SK-N-SH treated with all-trans-retinoic acid at 6 μM for 48 hours (cell line): ENCODE data around the gene OR10AG1.

Experiments
- ARNTL ChIP-seq: fragments of 450-650 bp; formaldehyde crosslinking; IDR thresholded peaks from 2 replicates; pipeline ENCODE4 v1.5.0; 2020; ENCODE audit warnings: low read depth, mild to moderate bottlenecking, moderate library complexity, borderline replicate concordance
- CREB5 ChIP-seq: fragments of 250-450 bp; sonication (Bioruptor Pico); IDR thresholded peaks from 2 replicates; pipeline ENCODE4 v1.5.1; 2020; ENCODE audit warnings: low read depth, mild to moderate bottlenecking, moderate library complexity
- CSRNP3 ChIP-seq: fragments of 250-450 bp; sonication (Bioruptor Pico); IDR thresholded peaks from 2 replicates; pipeline ENCODE4 v1.5.1; 2021; ENCODE audit warnings: mild to moderate bottlenecking, moderate library complexity
- GLIS3 ChIP-seq: fragments of 250-450 bp; sonication (Bioruptor Pico); IDR thresholded peaks from 2 replicates; pipeline ENCODE4 v1.5.0; 2020; ENCODE audit warnings: mild to moderate bottlenecking, moderate library complexity
- ISL1 ChIP-seq: fragments of 250-450 bp; sonication (Bioruptor Pico); IDR thresholded peaks from 2 replicates; pipeline ENCODE4 v2.1.2; 2022; ENCODE audit warnings: mild to moderate bottlenecking, moderate library complexity
- TCF4 ChIP-seq: fragments of 250-450 bp; sonication (Bioruptor Pico); IDR thresholded peaks from 2 replicates; pipeline ENCODE4 v1.8.0; 2021; ENCODE audit warnings: mild to moderate bottlenecking, moderate library complexity, borderline replicate concordance
- ZFP30 ChIP-seq: fragments of 450-650 bp; formaldehyde crosslinking; IDR thresholded peaks from 2 replicates; pipeline ENCODE4 v1.5.0; 2022; ENCODE audit warnings: mild to moderate bottlenecking, moderate library complexity
- ZNF565 ChIP-seq: fragments of 450-650 bp; formaldehyde crosslinking; conservative IDR thresholded peaks from 2 replicates; pipeline ENCODE4 v1.5.0; 2020; ENCODE audit warnings: low read depth, mild to moderate bottlenecking, moderate library complexity
- ZNF70 ChIP-seq: fragments of 450-650 bp; formaldehyde crosslinking; IDR thresholded peaks from 2 replicates; pipeline ENCODE4 v1.5.0; 2020; ENCODE audit warnings: mild to moderate bottlenecking, moderate library complexity

DNA sequence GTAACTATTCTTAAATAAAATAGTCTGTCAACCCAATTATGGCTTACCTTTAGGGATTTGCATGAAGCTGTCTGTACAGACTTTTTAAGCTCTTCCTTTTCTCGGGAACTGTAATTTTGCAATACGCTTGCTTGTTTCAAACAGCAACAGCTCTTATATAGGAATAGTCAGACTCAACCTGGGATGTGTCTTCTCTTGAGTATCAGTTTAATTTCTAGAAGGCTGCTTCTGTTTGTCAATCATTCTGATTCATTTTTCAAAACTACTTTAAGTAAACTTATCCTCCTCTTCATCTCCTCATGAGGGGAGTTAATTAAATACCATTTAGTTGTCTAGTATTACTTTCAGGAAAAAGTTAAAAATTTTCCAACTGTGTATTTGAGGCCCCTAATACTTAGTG, at the start of gene OR10AG1:
- TF ChIP-seq ZNF565 (CRISPR knock-in tag) (no peak), ARNTL (CRISPR knock-in tag) (no peak), ISL1 (no peak), ZFP30 (CRISPR knock-in tag) (no peak), TCF4 (CRISPR knock-in tag) (no peak), CSRNP3 (no peak), ZNF70 (no peak), CREB5 (CRISPR knock-in tag) (no peak), GLIS3 (no peak)
